Activated naive CD4-positive, alpha-beta T cell treated with anti-CD3 and anti-CD28 coated beads, Interleukin-2, amount 10 ng/mL, durations not matched to agents 7 days and 5 days (primary cell): ENCODE measurements around the gene SMG6.

Source experiments
- CTCF ChIA-PET: fragments of 350-600 bp; sonication (Branson Sonifier 250); formaldehyde crosslinking; loops from one replicate; lab custom pipeline; 2021; ENCODE audit warnings: antibody characterized with exemption; lab: Charles Lee
- DNase-seq: peaks from one replicate; pipeline ENCODE4 v3.0.0-alpha.2; 2020
- H3K27ac Mint-ChIP-seq: one replicate; pipeline ENCODE4 v1.8.0; 2021; ENCODE audit warnings: mild to moderate bottlenecking, moderate library complexity, mixed read lengths
- H3K27me3 Mint-ChIP-seq: one replicate; pipeline ENCODE4 v1.8.0; 2021; ENCODE audit warnings: mild to moderate bottlenecking, mixed read lengths
- H3K36me3 Mint-ChIP-seq: one replicate; pipeline ENCODE4 v1.8.0; 2021; ENCODE audit warnings: mixed read lengths
- H3K4me1 Mint-ChIP-seq: one replicate; pipeline ENCODE4 v1.8.0; 2021; ENCODE audit warnings: mixed read lengths
- H3K4me3 Mint-ChIP-seq: one replicate; pipeline ENCODE4 v1.8.0; 2021; ENCODE audit warnings: mild to moderate bottlenecking, moderate library complexity, mixed read lengths
- H3K9me3 Mint-ChIP-seq: one replicate; pipeline ENCODE4 v1.8.0; 2021; ENCODE audit warnings: mixed read lengths

The SMG6 gene

DNA sequence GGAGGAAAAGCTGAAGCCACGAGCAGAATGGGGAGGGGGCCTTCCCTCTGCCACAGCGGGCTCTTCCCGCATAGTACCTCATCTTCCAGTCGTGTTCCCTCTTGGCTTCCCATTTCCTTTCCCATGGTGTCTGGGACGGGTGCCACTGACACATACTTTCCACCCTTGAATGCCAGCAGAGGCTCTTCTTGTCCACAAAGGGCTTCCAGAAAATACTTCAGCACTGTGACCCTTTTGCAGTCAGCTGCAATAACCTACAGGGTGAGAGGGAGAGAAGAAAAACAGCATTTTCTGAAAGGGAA lies 218.0 kb downstream of the SMG6 start:
- no peak for DNase-seq
- no peak overlapping the region for H3K27ac Mint-ChIP-seq
- H3K27me3 Mint-ChIP-seq, result no peaks in the 10 kb centered on the region
- CTCF ChIA-PET, result interaction anchor here (1.2 to 3.1 kb wide), 5 partner anchors 14 to 197 kb away, joined by 3 to 21 read pairs (median 5); no protein-coding TSS in a partner anchor
- H3K9me3 Mint-ChIP-seq, result no peaks in the 10 kb centered on the region
- H3K4me3 Mint-ChIP-seq, result no peak overlapping the region
- H3K4me1 Mint-ChIP-seq, result peaks cover 73% of the 10 kb centered on the region
- H3K36me3 Mint-ChIP-seq, result peaks cover 43% of the 10 kb centered on the region

DNA sequence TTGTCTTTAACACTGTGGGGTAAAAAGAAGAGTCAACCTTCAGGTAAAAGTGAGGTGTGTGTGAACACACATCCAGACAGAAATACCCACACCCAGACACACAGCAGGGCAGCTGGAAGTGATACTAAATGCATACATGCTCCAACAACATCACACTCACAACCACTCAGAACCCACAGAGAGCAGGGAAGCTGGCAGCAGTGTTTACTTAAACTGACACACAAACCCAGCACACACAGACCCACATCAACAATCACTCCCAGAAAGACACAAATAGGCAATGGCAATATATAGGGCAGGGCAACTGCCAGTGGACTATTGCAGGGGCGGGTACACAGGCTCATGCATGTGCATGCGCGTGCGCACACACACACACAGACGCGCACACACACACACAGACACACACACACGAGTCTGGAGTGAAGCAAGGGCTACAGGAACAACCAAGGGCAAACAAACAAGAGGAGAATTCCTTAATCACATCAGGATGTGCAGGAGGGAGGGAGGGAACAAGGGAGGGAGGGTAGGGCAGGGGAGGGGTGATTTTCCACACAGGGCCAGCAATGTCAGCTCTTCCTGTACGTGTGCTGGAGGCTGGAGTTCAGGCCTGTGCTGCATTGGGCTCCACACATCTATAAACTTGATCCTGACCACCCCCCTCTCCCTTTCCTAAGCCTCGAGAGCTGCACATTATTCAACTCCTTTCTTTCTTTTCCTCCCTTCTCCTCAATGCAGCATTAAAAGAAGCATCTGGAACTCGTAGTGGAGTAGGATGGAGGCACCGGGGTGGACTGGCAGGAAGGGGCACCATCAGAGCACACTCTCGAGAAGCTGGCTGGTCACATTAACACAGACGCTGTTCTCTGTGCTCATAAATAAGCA lies 218.6 kb downstream of the SMG6 start:
- H3K36me3 Mint-ChIP-seq, result peaks cover 47% of the 10 kb centered on the region
- CTCF ChIA-PET, result interaction anchor here (1.2 to 1.9 kb wide), 5 partner anchors 13 to 198 kb away, joined by 3 to 8 read pairs (median 5); no protein-coding TSS in a partner anchor
- H3K9me3 Mint-ChIP-seq, result no peaks in the 10 kb centered on the region

DNA sequence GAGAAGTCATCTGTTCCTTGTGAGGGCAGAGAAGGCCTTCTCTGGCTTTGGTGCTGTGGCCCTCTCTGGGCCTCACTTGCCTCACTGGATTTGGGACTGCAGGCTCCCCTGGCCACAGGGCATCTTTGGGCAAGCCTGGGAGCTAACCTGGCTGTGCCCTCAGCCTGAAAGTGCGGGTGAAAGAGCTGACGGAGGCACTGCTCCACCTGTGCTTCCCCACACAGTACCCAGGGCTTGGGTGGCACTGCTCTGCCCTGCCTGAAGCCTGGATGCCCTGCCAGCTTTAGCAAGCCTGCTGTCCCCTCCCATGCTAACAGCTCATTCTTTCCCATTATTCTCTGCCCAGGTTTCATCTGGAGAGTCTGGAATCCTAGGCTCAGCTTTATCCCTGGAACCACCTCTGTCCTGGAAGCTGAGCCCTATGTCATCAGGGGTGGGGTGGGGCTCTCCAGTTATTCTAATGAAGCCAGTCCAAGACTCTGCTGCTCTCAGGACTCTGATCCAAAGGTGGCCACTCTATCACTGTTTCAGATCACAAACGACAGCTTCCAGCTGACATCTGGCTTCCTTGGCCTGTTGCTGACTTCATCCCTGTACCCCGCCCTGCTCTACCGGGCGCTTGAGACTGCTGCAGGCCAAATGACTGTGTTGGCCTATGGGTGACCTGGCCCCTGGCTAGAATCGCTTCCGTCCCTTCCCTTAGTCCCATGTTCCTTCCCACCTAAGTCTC lies 219.4 kb downstream of the SMG6 start:
- peaks cover 53% of the 10 kb centered on the region for H3K36me3 Mint-ChIP-seq
- CTCF ChIA-PET, result interaction anchor here (1.3 to 1.8 kb wide), 4 partner anchors 15 to 161 kb away, joined by 3 to 8 read pairs (median 5); no protein-coding TSS in a partner anchor
- H3K27me3 Mint-ChIP-seq, result no peaks in the 10 kb centered on the region
- no peak for DNase-seq
- H3K4me1 Mint-ChIP-seq, result peaks cover 60% of the 10 kb centered on the region
- H3K27ac Mint-ChIP-seq, result no peak overlapping the region
- H3K4me3 Mint-ChIP-seq, result no peak overlapping the region
- H3K9me3 Mint-ChIP-seq, result no peaks in the 10 kb centered on the region

More for the DNA sequence above, 218.6 kb downstream of the SMG6 start:
- Mint-ChIP-seq H3K27me3 (no peaks in the 10 kb centered on the region), H3K4me1 (peaks cover 67% of the 10 kb centered on the region), H3K27ac (no peak overlapping the region), H3K4me3 (no peak overlapping the region)
- DNase-seq, result no peak

DNA sequence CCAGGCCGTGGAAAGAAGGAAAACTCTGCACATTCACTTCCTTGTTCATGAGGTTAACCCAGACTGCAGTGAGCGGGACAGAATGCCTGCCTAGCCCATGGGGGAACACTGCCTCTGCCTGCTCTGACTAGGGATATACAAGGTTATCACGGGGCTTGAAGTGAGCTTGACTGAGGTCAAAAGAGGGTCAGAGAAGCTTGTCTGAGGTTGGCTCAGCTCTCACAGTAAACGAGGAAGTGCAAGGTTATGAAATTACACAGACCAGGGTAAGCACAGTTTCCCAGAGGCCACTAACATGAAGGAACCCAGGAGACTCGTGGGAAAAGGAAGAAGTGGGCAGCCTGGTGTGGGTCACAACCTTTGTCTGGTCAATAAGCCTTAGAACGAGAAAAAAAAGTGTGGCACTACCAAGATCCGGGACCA lies 220.0 kb downstream of the SMG6 start:
- H3K4me3 Mint-ChIP-seq, result no peak overlapping the region
- no peak for DNase-seq
- H3K27me3 Mint-ChIP-seq, result no peaks in the 10 kb centered on the region
- no peaks in the 10 kb centered on the region for H3K9me3 Mint-ChIP-seq
- peaks cover 54% of the 10 kb centered on the region for H3K4me1 Mint-ChIP-seq
- CTCF ChIA-PET, result interaction anchor here (1.3 to 1.8 kb wide), 3 partner anchors 14 to 161 kb away, joined by 5 to 8 read pairs (median 5); no protein-coding TSS in a partner anchor
- peaks cover 56% of the 10 kb centered on the region for H3K36me3 Mint-ChIP-seq
- no peak overlapping the region for H3K27ac Mint-ChIP-seq

DNA sequence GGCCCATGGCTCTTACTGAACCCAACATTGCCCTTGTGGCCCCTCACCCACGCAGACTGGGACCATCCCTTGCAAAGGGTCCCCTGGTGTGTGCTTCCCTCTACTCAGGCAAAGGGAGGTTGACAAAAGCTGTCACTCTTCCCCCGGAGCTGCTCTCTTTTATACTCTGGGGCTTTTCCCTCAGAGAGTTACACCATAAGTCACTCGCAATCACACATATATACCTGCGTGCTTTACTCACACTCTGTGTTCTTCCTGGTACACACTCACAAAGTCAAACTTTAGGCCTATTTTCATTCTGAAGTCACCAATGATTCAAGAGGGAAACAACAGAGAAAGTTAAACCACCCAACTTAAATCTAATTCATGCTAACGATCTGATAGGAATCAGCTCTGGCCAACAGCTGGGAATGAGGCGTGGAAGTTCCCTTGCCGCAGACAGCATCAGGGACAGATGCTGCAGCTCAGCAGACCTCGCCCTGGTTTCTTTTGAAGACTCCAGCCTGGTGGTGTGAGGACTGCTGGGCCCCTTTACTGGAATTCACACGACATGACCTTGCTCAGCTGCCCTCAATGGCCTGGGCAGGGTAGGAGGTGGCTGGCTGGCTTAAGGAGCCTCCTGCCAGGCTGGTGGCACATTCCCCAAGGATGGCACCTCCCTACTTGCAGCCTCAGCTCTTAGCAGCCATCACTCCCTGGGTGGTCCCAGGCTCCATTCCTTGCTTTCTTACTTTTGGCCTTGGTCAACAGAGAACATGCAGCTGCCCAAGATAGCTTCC lies 221.4 kb downstream of the SMG6 start:
- peaks cover 60% of the 10 kb centered on the region for H3K36me3 Mint-ChIP-seq
- H3K27ac Mint-ChIP-seq, result peak overlapping the region; percentile 64
- CTCF ChIA-PET, result interaction anchor here (0.8 to 1.8 kb wide), 7 partner anchors 12 to 163 kb away, joined by 3 to 8 read pairs (median 5); no protein-coding TSS in a partner anchor
- no peaks in the 10 kb centered on the region for H3K27me3 Mint-ChIP-seq
- H3K4me1 Mint-ChIP-seq, result peaks cover 40% of the 10 kb centered on the region
- H3K9me3 Mint-ChIP-seq, result no peaks in the 10 kb centered on the region
- H3K4me3 Mint-ChIP-seq, result no peak overlapping the region
- DNase-seq, result no peak

DNA sequence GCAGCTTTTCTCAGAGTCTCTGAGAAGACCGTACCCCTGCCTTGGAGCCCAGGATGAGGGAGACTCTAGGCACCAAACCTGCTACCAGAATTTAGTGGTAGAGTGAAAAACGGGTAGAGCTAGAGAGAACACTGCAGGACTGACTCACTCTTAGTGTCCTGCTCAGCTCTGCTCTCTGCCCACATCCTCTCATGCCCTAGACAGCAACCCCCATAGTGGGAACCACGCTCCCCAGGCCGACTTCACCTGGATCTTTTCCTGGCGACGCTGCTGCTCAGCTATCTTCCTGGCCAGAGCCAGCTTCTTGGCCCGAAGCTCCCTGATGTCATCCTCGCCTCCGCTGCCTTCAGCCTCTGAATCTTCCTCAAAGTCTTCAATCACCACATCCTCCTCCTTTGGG lies 222.0 kb downstream of the SMG6 start:
- Mint-ChIP-seq H3K9me3 (no peaks in the 10 kb centered on the region), H3K4me1 (peaks cover 34% of the 10 kb centered on the region), H3K27ac (peak overlapping the region; percentile 64), H3K36me3 (peaks cover 58% of the 10 kb centered on the region), H3K4me3 (no peak overlapping the region), H3K27me3 (no peaks in the 10 kb centered on the region)
- CTCF ChIA-PET, result interaction anchor here (1.0 to 1.6 kb wide), 4 partner anchors 13 to 163 kb away, joined by 3 to 8 read pairs (median 4); no protein-coding TSS in a partner anchor
- DNase-seq, result no peak

DNA sequence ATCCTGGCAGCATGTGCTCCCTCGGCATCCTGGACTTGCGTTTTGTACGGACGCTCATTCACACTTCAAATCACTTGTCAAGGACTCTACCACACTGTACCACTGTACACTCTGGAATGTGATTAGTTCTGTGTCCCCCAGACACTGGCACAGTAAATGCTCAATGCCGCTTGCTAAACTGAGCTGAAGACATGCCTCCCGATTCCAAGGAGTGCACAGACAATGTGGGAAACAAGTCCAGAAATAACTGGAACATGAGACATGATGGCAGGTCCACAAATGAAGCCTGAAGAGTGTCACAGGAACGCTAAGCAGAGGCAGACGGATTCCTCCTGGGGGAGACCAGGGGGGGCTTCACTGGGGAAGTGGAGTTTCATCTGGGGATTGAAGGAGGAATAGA lies 226.5 kb downstream of the SMG6 start:
- H3K27ac Mint-ChIP-seq, result no peak overlapping the region
- no peak for DNase-seq
- H3K4me3 Mint-ChIP-seq, result no peak overlapping the region
- CTCF ChIA-PET, result interaction anchor here (1.2 kb wide), 1 partner anchor 50 kb away, joined by 3 read pairs; no protein-coding TSS in a partner anchor
- H3K9me3 Mint-ChIP-seq, result no peaks in the 10 kb centered on the region
- H3K36me3 Mint-ChIP-seq, result peaks cover 55% of the 10 kb centered on the region
- peaks cover 32% of the 10 kb centered on the region for H3K4me1 Mint-ChIP-seq
- no peaks in the 10 kb centered on the region for H3K27me3 Mint-ChIP-seq

DNA sequence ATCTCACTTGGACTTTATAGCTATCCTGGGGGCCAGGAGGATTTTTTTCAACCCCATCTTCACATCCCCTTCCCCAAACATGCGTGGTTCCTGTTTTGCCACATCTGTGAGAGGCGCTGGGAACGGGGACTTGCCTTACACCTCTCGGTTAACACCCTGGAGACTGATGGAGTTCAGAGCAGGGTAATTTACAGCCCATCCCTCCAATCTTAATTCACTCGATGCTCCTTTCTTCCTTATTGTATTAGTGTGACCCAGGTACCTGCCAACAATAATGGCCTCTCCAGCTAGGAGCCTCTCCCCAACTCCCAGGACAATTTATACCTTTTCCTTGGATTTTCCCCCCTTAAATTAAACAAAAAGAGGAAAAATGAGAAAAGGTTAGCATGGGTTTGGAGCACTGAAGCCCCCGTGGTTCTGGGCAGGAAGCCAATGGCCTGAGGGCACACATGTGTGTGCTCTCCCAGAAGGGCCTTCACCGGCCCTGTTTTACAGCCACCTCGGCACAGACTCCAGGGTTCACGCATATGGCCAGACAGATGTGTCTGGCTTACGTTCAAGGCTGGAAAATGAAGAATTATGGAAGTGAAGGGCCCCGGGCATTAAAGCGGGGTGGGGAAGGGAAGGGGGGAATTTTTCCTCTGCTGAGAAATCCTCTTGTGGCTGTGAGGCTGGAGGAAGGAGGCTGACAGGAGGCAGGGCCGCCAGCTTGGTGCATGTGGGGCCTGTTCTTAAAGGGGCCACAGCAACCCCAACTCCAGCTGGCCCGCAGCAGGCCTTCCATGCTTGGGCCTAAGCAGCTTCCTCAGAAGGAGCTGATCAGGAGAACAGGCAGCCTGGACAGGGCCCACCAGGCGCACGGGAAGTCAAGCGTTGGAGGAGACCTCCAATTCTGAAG lies 227.2 kb downstream of the SMG6 start:
- DNase-seq, result no peak
- CTCF ChIA-PET, result interaction anchor here (1.2 to 1.3 kb wide), 4 partner anchors 11 to 94 kb away, joined by 3 to 4 read pairs (median 3); partner anchors contain the start of gene HIC1
- Mint-ChIP-seq H3K27ac (no peak overlapping the region), H3K27me3 (no peaks in the 10 kb centered on the region), H3K9me3 (no peaks in the 10 kb centered on the region), H3K4me1 (peaks cover 35% of the 10 kb centered on the region), H3K4me3 (no peak overlapping the region), H3K36me3 (peaks cover 54% of the 10 kb centered on the region)

DNA sequence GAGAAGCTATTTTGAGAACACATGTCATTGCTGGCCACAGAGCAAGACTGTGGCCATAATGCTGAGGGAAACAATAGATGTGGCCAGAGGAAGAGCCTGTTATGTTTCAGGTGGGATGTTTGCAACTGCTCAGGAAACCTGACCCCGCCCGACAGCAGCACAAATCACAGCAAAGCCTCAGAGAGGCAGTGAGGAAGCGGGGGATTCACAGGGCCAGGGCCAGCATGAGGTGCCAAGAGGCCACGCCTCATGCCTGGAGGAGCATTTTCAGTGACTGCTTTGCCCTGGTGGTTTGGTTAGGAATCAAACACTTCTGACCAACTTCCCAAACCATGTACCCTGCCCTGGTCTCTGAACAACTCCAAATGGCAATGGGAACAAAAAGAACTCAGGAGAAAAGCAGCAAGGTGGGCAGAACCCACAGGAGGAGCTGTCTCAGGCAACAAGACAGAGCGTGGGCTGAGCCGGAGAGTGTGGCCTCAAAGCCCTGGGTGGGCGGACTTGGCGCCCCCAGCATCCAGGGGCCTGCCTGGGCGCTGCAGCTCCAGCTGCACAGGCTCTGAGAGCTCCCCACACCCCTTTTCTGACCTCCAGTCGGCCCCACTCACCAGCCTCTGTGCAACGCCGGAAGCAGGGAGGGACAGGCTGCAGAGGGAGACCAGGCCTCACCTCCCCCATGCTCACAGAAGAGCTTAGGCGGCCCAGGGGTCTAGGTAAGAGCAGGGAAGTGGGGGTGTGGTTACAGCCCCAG lies 228.1 kb downstream of the SMG6 start:
- DNase-seq, result no peak
- no peaks in the 10 kb centered on the region for H3K27me3 Mint-ChIP-seq
- CTCF ChIA-PET, result interaction anchor here (1.2 to 1.9 kb wide), 5 partner anchors 10 to 95 kb away, joined by 3 to 4 read pairs (median 3); partner anchors contain the start of gene HIC1
- no peaks in the 10 kb centered on the region for H3K9me3 Mint-ChIP-seq
- no peak overlapping the region for H3K27ac Mint-ChIP-seq
- H3K36me3 Mint-ChIP-seq, result peaks cover 56% of the 10 kb centered on the region
- no peak overlapping the region for H3K4me3 Mint-ChIP-seq
- peaks cover 43% of the 10 kb centered on the region for H3K4me1 Mint-ChIP-seq

DNA sequence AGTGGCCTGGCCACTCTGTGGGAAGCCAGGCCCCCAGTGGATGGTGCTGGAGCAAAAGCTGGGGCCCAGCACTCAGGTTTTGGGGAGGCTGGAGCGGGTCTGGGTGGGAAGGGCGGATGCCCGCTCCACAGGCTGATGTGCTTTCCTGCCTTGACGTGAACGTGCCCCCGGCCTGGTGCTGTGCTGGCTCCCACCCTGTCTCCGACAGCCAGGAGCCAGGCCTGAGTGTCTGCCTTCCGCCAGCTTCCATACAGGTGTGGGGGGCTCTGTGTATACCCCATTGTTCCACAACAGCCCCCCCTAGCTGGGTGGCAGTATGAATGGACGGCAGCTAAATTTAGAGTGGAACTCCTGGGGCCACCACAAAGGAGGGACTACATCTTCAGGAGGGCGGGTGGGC lies 228.7 kb downstream of the SMG6 start:
- Mint-ChIP-seq H3K36me3 (peaks cover 56% of the 10 kb centered on the region), H3K27me3 (no peaks in the 10 kb centered on the region), H3K4me3 (no peak overlapping the region), H3K9me3 (no peaks in the 10 kb centered on the region), H3K4me1 (peaks cover 49% of the 10 kb centered on the region), H3K27ac (no peak overlapping the region)
- DNase-seq, result no peak
- CTCF ChIA-PET, result interaction anchor here (1.3 to 1.9 kb wide), 3 partner anchors 9 to 20 kb away, joined by 3 to 4 read pairs (median 3); partner anchors contain the start of gene HIC1

DNA sequence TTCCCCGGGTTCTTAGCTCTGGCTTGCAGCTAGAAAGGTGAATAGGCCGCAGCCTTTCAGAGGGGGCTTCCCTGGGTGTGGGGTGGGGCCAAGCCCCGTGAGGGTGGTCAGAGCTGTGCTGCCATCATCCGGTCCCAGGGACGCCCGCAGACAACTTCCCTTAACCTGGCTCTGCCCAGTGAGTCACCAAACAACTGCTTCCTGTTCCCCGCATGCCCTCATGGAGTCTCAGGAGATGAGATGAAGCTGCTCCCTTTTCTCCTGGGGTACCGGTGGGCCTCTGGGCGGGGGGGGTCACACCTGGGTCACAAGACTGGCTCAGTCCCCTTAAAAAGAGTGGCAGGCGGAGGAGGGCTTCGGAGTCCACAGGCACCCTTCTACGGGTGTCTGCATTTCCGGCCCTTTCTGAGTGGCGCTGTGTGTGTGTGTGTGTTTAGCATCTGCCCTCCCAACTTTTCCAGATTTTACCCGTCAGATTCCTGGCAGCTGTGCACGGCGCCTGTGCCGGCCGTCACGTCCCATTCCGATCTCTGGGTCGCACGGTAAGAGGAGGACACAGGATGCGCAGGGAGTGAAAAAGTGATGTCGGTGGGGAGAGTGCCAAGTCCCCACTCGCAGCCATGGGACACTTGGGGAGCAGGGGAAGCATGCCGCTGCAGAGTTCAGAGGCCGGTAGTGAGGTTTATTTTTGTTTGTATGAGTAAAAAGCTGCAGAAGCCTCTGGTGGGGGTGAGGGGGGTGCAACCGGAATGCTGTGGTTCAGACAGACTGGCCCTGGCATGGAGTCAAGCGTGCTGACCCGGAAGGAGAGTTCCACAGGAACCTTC lies 231.9 kb downstream of the SMG6 start:
- H3K36me3 Mint-ChIP-seq, result peaks cover 60% of the 10 kb centered on the region
- H3K4me3 Mint-ChIP-seq, result no peak overlapping the region
- H3K9me3 Mint-ChIP-seq, result no peaks in the 10 kb centered on the region
- DNase-seq, result no peak
- CTCF ChIA-PET, result interaction anchor here (1.1 to 2.8 kb wide), 7 partner anchors 15 to 345 kb away, joined by 3 to 17 read pairs (median 4); no protein-coding TSS in a partner anchor
- H3K4me1 Mint-ChIP-seq, result peaks cover 67% of the 10 kb centered on the region
- peak overlapping the region; percentile 82 for H3K27ac Mint-ChIP-seq
- H3K27me3 Mint-ChIP-seq, result no peaks in the 10 kb centered on the region
